Stimulated activated naive CD4-positive, alpha-beta T cell (primary cell): ENCODE measurements around the gene TESMIN.

Source experiments
- DNase-seq, 6 experiments: peaks; one replicate each; lab custom pipeline; 2025; lab: John Stamatoyannopoulos, UW

Gene TESMIN

GRCh38 chr11:68683536-68684384 is 67.6 kb downstream of the TESMIN start:
- no peak for DNase-seq

DNA sequence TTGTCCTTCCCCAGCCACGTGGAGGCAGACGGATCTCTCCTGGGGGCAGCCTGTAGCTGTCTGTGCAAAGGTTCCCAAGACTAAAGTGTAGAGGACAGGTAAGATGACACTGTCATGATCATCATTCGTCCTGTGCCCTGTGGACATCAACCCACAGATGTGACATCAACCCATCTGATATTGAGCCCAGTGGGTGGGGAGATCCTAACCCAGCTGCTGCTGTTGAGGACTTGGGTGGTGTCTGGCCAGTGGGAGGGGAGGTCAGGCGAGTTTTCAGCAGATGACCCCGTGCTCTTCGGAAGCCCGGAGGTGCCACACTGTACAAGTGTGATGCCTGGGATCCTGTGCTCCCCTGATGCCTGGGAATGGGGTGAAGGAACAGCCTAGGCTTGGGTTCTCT is 68.2 kb downstream of the TESMIN start:
- DNase-seq: no peak

DNA sequence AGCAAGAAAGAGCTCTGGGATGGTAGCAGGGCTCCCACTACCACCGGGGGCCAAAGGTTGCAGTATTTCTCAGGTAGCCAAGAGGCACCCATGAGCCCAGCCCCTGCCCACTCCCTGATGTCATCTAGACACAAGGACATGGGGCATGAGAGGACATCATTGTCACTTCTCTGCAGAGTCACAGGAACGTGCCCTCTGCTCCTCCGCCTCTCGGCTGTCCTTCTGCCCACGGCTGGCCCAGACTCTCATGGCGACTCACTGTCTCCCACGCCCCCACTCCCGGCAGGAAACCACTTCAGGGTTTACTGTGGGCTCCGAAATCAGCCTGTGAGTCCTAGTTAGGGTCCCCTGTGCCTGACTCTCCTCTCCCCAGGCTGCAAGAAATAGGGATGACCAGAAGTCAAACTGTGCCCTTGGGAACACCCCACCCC is 68.8 kb downstream of the TESMIN start:
- DNase-seq: no peak

DNA sequence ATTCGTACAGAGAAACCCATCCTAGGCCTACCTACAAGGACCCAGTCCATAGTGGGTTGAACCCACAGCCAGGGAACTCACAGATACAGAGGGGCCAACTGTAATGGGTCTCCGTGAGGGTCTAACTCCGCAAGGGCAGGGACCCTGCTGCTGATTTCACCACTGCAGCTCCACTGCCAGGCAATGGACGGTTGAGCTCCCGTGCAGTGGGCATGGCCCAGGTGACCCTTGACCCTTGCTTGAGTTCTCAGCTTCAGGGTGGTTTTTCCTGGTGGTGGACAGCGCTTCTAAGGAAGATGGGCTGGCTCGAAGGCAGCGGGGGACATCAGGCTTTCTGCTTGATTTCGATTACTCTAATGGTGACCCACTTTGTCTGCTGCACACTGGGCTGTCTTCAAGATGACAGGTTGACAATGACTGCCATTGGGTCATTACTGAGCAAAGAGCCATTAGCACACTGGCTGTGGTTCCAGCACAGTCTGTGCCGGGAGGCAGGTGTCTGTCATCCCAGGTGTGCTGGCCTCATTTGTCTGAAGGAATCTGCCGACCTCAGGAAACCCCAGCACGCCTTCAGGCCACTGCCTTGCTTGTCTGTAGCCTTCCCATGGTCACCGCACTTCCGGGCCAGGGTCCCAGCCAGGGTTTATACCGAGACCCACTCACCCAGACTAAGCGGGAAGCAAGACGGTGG is 70.6 kb downstream of the TESMIN start:
- DNase-seq: no peak

DNA sequence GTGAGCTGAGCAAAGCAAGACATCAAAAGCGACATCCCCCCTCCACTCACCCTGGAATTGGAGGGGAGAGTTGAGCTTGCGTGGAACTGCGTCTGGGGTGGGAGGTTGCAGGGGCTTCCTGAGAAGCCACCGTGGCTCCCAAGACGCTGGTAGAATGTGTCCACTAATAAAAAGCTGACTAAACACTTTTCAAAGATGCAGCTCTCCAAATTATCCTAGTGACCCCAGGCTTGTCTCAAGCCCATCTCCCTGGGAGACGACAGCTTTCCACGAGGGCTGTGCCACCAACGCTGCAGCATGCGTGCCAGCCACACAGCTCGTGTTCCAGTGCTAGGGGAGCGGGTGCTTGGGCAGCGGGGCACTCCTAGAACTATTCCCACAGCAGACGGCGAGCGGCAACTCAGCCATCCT is 73.3 kb downstream of the TESMIN start:
- DNase-seq: no peak

GRCh38 chr11:68677432-68677831 is 73.9 kb downstream of the TESMIN start:
- DNase-seq: no peak

DNA sequence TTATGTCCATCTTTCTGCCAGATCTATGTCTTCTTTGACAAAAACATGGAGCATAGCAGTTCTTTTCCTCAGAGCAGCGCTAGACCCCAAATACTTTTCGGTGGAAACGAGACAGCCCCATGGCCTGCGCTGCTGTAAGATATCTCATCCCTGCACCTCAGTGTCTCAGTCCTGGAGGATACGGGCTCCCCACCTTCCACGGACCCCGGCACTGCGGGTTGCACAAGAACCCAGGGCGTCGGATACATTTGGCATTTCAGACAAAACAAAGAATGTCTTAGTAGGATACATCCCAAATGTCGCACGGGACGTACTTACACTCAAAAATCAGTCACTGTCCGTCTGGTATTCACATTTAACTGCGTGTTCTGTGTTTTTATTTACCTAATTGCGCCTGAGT is 76.9 kb downstream of the TESMIN start:
- DNase-seq: no peak

GRCh38 chr11:68673991-68674390 is 77.3 kb downstream of the TESMIN start:
- DNase-seq: no peak

DNA sequence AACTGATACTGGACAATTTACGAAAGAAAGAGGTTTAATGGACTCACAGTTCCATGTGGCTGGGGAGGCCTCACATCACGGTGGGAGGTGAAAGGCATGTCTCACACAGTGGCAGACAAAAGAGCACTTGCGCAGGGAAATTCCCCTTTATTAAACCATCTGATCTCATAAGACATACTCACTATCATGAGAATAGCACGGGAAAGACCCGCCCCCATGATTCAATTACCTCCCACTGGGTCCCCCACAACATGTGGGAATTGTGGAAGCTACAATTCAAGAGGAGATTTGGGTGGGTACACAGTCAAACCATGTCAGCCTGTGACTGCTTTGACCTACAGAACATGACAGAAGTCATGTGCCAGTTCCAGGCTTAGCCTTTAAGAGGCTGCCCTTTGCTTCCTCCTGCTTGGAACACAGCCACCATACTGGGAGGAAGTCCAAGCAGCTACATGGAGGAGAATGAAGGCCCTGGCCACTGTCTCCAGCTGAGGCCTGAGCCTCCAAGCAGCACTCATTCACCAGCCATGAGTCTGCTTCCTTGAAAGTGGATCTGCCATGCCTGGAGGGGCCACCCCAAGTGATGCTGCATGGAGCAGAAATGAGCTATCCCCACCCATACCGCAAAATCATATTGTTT is 77.9 kb downstream of the TESMIN start:
- no peak for DNase-seq

GRCh38 chr11:68670208-68670992 is 80.9 kb downstream of the TESMIN start:
- no peak for DNase-seq

GRCh38 chr11:68669301-68670090 is 81.8 kb downstream of the TESMIN start:
- DNase-seq: no peak

GRCh38 chr11:68667511-68668500 is 83.5 kb downstream of the TESMIN start:
- DNase-seq: no peak

DNA sequence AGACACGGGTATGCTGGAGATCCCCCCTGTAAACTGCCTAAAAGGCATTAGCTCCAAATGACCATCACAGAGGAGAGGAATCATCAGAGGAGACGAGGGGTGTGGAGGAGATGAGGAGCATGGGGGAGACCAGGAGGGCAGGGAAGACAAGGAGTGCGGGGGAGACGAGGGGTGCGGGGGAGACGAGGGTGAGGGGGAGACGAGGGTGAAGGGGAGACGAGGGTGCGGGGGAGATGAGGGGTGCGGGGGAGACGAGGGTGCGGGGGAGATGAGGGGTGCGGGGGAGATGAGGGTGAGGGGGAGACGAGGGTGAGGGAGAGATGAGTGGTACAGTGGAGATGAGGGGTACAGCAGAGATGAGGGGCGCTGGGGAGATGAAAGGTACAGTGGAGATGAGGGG is 84.5 kb downstream of the TESMIN start:
- DNase-seq: no peak

GRCh38 chr11:68665436-68665835 is 85.9 kb downstream of the TESMIN start:
- no peak for DNase-seq

DNA sequence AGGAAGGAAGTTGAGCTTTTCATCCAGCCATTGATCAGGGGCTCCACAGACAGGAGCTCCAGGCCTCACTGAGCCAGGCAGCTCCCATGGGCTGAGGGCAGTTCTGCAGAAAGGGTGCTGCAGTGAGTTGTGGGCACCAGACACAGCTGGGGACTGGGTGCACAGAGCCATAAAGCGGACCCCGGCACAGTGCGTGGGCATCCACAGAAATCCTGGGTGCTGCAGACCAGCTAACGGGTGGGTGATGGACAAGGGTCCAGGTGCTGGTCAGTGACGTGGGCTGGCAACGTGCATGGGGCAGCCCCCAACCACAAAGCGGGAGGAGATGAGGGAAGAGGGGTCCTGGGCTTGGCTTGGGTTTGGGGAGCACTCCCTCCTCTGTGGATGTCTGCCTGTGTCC is 86.4 kb downstream of the TESMIN start:
- DNase-seq: no peak

DNA sequence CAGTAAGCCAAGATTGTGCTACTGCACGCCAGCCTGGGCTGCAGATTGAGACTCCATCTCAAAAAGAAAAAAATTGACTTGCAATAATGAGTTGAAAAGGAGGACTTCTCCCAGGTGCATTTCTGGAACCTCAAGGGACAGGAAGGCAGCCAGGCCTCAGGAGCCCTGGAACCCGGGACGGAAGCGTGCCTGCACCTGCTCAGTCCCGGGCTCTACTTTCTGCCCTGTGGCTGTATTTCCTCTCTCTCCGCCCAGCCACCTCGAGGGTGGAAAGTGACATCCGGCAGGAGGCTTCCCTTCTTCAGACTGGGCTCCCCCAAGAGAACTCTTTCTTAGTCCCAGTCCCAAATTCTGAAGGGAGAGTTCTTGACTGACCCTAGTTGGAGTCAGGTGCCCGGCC is 87.2 kb downstream of the TESMIN start:
- no peak for DNase-seq

DNA sequence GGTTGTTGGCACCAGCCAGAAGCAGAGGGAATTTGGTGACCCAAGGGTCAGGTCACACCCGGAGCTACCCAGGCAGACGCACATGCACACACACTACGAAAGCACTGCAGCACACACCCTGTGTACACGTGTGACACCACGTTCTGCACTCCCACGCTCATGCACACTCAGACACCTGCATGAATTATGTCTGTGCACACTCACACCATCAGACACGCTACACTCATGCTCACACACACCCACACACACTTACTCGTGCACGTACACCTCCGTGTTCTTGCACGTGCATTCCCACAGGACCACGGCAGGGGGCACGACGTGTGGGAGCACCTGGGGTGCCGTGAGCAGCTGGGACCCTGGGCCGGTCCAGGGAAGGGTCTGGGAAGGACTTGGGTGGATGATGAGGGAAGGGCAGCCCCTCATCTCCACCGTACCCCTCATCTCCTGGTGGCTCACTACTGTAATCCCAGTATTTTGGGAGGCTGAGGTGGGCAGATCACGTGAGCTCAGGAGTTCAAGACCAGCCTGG is 87.8 kb downstream of the TESMIN start:
- no peak for DNase-seq

DNA sequence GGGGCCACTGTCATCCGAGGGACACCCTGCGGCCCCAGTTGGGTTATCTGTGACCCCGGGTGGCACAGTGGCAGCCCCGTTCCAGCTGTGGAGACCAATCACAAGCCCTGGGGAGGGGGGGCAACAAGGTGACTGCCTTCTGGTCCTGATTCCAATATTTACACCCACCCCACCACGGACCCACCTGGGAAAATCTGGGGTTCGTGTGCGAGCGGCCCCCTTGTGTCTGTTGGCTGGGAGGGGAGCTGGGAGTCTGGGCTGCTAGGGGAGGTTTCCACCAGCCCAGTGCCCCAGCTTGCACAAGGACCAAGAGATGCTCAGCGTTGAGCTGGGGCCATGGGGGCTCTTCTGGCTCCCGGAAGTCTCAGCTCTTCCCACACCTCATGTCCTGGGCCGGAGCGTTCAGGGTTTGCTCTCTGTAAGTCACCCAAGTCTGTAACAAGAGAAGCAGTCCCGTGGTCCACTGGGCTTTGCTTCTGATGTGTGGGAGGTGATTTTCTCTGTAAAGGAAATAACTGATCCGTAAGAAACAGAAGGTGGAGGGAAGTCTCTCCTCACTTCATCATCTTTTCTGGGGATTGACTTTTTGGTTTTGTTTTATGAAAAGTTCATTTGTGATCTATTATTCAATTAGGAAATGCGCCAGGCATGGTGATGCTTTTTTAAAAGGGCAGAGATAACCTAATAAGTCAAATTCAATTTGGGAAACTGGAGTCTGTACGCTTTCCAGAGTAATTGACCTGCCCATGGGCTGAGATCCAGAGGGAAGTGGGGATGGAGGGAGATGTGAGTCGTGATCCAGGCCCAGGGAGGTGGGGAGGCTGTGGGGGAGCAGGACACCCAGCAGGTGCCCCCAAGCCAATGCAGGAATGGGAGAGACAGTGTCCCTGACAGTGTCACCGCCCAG is 89.4 kb downstream of the TESMIN start:
- no peak for DNase-seq

DNA sequence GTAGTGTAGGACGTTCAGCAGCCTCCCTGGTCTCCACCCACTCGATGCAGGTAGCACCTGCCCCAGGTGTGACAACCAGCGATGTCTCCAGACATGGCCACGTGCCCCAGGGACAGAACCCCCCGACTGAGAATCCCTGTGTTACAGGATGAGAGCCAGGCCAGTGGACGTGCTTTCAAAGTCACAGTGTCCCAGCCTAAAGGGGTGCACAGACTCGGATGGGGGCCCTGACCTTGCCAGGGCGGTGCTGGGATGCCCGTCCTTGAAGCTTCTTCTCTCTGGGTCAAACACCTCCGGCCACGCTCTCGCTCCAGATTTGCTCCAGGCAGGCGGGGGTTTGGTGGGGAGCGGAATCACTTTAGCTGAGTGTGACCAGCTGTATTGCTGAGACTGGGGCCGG is 90.3 kb downstream of the TESMIN start:
- DNase-seq: no peak
